Ecto neural progenitor cell (in vitro differentiated cells): ENCODE measurements around the gene PCGF6.
"Not testable (repeated sequence)": the region's sequence is repeated elsewhere in the genome, so short reads cannot be mapped to it uniquely, and the experiment has no call there.

Experiments
- DNase-seq: peaks from one replicate; pipeline ENCODE4 v3.0.0-alpha.2; 2018; ENCODE audit warnings: low spot score

The PCGF6 gene

DNA sequence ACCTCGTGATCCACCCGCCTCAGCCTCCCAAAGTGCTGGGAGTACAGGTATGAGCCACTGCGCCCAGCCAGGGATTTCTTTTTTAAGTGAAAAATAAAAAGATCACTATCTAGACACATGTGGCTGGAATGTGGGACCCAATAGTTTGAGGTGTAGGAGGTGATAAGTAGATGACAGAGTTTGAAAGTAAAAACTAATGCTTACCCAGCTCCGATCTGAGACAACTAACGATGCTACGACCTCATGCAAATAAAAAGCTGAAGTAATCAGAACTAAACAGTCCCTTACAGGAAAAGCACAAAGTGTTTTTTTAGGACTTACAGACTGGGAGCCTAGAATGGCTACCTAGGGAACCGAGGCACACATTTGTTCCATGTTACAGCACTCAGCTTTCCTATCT, 23.0 kb downstream of the PCGF6 start:
- DNase-seq = peak; percentile 1

GRCh38 chr10:103316087-103316486, 34.9 kb downstream of the PCGF6 start:
- no peak for DNase-seq

GRCh38 chr10:103310197-103310596, 40.7 kb downstream of the PCGF6 start:
- DNase-seq = no peak

GRCh38 chr10:103307594-103307993, 43.3 kb downstream of the PCGF6 start:
- no peak for DNase-seq

DNA sequence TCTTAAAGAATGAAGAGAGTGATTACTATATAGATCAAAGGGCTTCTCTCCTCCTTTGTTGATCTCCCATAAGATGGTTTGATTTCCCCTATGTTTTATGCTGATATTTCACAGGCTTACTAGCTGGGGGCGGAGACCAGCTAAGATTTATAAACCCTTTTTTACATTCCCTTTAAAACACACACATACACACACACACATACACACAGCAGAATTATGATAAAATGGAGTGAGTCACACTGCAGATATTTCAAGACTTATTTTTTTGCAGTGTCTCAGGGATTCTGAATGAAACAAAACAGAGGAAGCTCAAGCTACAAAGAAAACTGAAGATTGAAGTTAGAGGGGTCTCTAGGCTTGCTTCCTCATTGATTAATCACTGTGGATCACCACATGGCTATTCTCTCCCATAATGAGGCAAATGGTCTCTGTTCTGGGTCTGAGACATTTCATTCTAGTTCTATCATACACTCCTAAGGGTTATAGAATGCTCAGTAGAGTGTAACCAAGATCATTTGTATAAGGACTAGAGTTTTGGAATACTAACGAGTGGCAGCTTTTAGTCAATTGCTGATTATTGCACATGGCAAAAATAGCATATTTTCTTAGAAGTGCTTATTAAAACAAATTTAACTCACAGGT, 55.4 kb downstream of the PCGF6 start:
- no peak for DNase-seq

- DNase-seq = no peak
Measured at GRCh38 chr10:103291588-103291987, 59.4 kb downstream of the PCGF6 start.

- DNase-seq = no peak
Measured at GRCh38 chr10:103287992-103288391, 62.9 kb downstream of the PCGF6 start.

- no peak for DNase-seq
Measured at GRCh38 chr10:103284170-103284569, 66.8 kb downstream of the PCGF6 start.

DNA sequence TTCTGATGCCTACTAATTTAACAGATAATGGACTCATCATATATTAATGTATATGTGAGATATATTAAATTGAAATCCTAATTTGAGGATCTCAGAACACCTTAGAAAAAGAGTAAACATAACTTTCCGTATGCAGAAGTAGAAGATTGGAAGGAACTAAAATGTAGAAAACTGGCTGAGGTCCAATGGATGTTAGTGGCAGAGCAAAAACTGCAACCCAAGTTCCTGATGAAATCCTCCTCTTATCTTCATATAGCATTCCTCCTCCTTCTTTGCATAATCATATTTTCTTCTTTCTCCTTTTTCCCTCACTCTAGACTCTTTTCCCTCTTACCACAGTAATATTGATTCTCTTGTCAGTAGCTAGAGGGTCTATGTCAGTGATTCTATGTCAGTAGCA, 68.0 kb downstream of the PCGF6 start:
- DNase-seq = no peak

- peak; percentile 87 for DNase-seq
Measured at GRCh38 chr10:103281753-103282152, 69.2 kb downstream of the PCGF6 start.

DNA sequence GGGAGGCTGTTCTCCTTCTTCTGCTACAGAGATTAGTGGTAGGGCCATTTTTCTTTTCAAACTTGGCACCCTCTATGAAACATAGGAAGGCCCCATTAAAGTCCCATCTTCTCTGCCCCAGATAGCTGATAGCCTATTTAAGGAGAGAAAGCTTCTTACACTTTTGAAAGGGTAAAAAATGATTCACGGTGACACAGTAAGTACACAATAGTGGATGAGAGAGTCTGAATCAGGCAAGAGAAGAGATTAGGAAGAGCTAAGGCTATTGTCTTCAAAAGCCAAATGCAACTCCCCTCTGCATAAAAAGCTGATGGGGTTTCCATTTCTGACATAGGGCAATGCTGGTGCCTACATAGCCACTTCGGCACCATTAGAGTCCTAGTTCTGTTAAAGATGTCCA, 70.4 kb downstream of the PCGF6 start:
- no peak for DNase-seq

GRCh38 chr10:103280031-103280430, 70.9 kb downstream of the PCGF6 start:
- DNase-seq = no peak

DNA sequence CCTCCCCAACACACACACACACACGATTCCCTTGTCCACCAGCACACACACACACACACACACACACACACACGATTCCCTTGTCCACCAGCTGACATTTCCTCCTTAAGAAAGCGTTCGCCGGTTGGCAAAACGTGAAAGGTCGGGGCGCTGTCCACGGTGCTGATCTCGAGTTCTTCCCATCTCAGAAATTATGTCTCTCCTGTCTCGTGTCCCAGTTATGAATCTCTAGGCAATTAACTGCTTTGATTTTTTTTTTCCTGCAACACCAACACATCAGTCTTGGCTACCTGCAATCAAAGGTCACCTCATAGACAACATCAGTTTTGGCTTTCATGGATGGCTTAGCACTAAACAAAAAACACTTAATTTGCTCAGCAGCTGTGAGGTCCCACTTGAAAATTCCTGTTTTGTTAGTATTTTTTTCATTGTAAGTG, 72.1 kb downstream of the PCGF6 start:
- peak; percentile 81 for DNase-seq

DNA sequence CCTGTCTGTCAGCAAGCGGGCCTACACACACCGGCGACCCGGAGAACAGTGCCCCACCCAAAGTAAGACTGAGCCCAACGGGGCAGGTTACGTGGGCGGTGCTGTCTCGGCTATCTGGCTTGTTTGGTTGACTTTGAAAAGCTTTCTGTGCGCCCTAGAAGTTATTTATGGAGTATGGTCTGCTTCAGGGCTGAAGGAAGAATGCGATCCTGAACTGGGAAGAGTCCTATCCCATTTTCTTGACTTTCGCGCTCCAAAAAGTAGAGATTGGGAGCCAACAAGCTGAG, 72.5 kb downstream of the PCGF6 start:
- DNase-seq = no peak

- peak; percentile 52 for DNase-seq
Measured at GRCh38 chr10:103277713-103278536, 73.0 kb downstream of the PCGF6 start.

DNA sequence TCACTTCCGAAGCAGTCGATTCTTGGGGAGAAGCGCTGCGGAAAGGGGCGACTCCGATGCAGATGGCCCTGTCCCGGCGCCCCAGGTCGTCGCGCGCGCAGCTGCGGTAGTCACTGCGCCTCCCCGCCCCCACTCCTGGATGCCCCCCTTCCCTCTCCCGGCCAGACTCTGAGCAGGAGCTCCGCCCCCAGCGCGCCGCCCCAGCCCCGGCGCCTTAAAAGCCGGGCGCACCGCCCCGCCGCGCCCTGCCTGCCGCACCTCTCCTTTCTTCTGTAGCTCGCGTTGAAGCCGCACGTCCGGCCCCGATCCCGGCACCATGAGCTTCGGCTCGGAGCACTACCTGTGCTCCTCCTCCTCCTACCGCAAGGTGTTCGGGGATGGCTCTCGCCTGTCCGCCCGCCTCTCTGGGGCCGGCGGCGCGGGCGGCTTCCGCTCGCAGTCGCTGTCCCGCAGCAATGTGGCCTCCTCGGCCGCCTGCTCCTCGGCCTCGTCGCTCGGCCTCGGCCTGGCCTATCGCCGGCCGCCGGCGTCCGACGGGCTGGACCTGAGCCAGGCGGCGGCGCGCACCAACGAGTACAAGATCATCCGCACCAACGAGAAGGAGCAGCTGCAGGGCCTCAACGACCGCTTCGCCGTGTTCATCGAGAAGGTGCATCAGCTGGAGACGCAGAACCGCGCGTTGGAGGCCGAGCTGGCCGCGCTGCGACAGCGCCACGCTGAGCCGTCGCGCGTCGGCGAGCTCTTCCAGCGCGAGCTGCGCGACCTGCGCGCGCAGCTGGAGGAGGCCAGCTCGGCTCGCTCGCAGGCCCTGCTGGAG, 73.8 kb downstream of the PCGF6 start, which contains the start of gene INA:
Gene INA, plus strand, starts transcription at position 243 of the 817 bp plus-strand sequence. Its CDS starts 74 bp downstream, at position 317.
- DNase-seq = peak; percentile 79

- peak; percentile 45 for DNase-seq
Measured at GRCh38 chr10:103276251-103276895, 74.6 kb downstream of the PCGF6 start.

DNA sequence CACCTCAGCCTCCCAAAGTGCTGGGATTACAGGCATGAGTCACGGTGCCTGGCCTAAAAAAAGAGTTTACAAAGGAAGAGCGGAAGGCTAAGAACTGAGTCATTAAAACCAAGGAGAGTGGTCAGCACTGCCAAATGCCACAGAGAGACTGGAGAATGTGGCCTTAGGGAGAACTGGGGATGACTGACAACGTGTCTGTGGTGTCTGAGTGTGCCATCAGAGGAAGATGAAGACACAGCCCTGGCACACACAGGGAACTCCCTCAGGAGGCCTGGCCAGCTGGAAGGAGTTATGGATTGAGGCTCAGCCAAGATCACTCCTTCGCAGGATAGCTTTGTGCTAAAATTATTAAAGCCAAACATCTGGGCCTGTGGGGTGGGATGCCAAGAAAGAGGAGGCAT, 77.9 kb downstream of the PCGF6 start:
- no peak for DNase-seq

- DNase-seq = peak; percentile 81
Measured at GRCh38 chr10:103265717-103266329, 85.1 kb downstream of the PCGF6 start.

- no peak for DNase-seq
Measured at GRCh38 chr10:103262229-103262628, 88.7 kb downstream of the PCGF6 start.

DNA sequence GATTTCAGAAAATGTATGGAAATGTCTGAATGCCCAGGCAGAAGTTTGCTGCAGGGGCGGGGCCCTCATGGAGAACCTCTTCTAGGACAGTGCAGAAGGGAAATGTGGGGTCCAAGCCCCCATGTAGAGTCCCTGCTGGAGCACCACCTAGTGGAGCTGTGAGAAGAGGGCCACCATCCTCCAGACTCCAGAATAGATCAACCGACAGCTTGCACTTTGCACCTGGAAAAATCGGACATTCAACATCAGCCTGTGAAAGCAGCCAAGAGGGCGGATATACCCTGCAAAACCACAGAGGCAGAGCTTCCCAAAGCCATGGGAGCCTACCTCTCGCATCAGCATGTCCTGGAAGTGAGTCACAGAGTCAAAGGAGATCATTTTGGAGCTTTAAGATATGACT, 91.0 kb downstream of the PCGF6 start:
- DNase-seq = no peak

DNA sequence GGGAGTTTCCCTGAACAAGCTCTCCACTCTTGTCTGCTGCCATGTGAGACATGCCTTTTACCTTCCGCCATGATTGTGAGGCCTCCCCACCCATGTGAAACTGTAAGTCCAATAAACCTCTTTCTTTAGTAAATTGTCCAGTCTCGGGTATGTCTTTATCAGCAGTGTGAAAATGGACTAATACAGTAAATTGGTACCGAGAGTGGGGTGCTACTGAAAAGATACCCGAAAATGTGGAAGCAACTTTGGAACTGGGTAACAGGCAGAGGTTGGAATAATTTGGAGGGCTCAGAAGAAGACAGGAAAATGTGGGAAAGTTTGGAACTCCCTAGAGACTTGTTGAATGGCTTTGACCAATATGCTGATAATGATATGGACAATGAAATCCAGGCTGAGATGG, 92.0 kb downstream of the PCGF6 start:
- DNase-seq = not testable (repeated sequence)
